ENCODE results near the gene DCAF5. TPM values are rescaled to one million over a fixed set of nuclear protein-coding genes. Genes with fewer than 3 reads are reported as not detected.
A peak's percentile ranks its signal among the peaks of the same experiment; 100 is the strongest.

DCAF5 gene
- total and polyA plus RNA-seq, 4 experiments from 2014 or later = 54.4 to 75.7 (median 71.4) TPM

DNA sequence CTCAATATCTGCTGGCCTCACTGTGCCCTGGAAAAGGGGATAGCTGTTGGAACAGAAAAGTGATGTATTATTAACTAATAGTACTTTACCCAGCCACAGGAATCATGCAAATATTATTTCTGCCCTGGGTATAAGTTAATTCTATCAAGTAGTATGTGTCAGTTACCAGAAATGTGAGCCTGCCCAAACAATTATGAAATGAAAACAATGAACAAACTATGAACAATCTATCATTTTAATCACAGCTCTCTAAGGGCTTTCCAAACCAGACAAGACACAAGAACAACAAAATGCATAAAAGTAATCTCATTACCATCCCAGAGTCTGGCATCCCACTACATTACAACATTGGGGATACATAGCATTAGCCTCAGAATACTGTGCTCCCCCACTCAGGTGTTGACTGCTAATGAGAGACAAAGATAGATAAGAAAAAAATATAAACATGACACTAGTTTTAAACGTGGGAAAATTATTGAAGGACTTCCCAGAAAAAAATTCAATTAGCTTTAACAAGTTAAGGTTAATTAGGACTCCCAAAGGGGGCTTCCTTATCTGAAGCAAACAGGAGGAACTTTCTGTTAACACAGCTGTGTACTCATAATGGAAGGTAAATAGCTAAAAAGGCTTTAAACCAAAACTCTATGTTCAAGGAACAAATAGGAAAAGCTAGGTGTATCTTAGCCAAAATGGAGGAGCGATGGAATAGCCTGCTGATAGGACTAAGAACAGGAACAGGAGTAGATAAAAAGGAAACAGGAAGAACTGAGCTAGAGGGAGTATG is 3.3 kb downstream of the DCAF5 start:
- Mint-ChIP-seq H3K36me3 (peaks cover 22 to 41% of the 10 kb centered on the region in 2 donors), H3K27me3 (peaks cover 0 to 2% of the 10 kb centered on the region in 2 donors), H3K4me1 (peaks cover 43 to 68% (median 54%) of the 10 kb centered on the region in 4 donors), H3K9me3 (peaks cover 0 to 5% (median 0%) of the 10 kb centered on the region in 8 donors), H3K4me3 (peak overlapping the region; percentile 54 to 97 (median 80)), H3K27ac (peak overlapping the region in 6 of 7 donors; percentile 3 to 91 (median 64))
- H3K4me3 ChIP-seq (ENCODE audit: low read length in 2 of 2) = no peak overlapping the region
- intact Hi-C loops (cut with micrococcal nuclease) = loop anchor here (5.0 kb wide), 3 partner anchors 93 to 1907 kb away; partner anchors contain the start of genes PALS1 and SUSD6
- H3K4me1 ChIP-seq (ENCODE audit: insufficient read depth, low read length) = peaks cover 63% of the 10 kb centered on the region
- ChIA-PET CTCF (ENCODE audit: partially characterized antibody) (interaction anchor here (1.4 to 5.6 kb wide), 4 partner anchors 17 to 47 kb away, joined by 3 to 53 read pairs (median 16); partner anchors contain the start of gene EXD2), POLR2A (ENCODE audit: partially characterized antibody) (interaction anchor here (0.9 to 1.1 kb wide), 2 partner anchors 17 to 248 kb away, joined by 4 to 5 read pairs; partner anchors contain the start of genes ERH and SLC39A9)
- H3K9me3 ChIP-seq (ENCODE audit: control insufficient read depth in 1 of 2, low read length in 2 of 2) = no peaks in the 10 kb centered on the region
- H3K36me3 ChIP-seq (ENCODE audit: insufficient read depth, low read length) = peaks cover 8% of the 10 kb centered on the region
- no peaks in the 10 kb centered on the region for H3K27me3 ChIP-seq (ENCODE audit: insufficient read depth, low read length)
- no peak for DNase-seq
- H3K27ac ChIP-seq (ENCODE audit: low read depth, low read length) = no peak overlapping the region

DNA sequence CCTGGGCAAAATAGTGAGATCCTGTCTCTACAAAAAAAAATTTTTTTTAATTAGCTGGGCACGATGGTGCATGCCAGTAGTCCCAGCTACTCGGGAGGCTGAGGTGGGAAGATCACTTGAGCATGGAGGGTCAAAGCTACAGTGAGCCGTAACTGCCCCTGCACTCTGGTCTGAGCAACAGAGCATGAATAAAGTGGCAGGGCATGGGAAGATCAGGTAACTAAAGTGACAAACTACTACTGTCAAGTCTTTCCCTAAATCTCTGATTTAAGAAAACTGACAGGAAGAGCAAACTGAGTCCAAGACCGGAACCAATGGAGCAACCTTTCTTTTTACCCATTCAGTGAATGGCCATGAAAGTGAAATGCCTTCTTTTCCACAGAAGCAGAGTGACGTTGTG is 10.8 kb downstream of the DCAF5 start:
- CTCF ChIA-PET (ENCODE audit: partially characterized antibody) = interaction anchor here (1.0 to 3.8 kb wide), 2 partner anchors 9 to 13 kb away, joined by 4 to 24 read pairs; no protein-coding TSS in a partner anchor

GRCh38 chr14:69141550-69141949 is 11.4 kb downstream of the DCAF5 start:
- H3K4me1 Mint-ChIP-seq = peaks cover 33 to 69% (median 50%) of the 10 kb centered on the region in 4 donors
- no peak overlapping the region for H3K4me3 Mint-ChIP-seq
- ChIA-PET POLR2A (ENCODE audit: partially characterized antibody) (no interaction called here), CTCF (ENCODE audit: partially characterized antibody) (interaction anchor here (0.6 to 3.8 kb wide), 3 partner anchors 9 to 12 kb away, joined by 3 to 24 read pairs (median 4); no protein-coding TSS in a partner anchor)
- H3K9me3 Mint-ChIP-seq = no peaks in the 10 kb centered on the region
- H3K27me3 Mint-ChIP-seq = no peaks in the 10 kb centered on the region
- Histone ChIP-seq H3K27ac (ENCODE audit: low read depth, low read length) (no peak overlapping the region), H3K4me1 (ENCODE audit: insufficient read depth, low read length) (peaks cover 31% of the 10 kb centered on the region), H3K27me3 (ENCODE audit: insufficient read depth, low read length) (no peaks in the 10 kb centered on the region), H3K36me3 (ENCODE audit: insufficient read depth, low read length) (no peaks in the 10 kb centered on the region), H3K9me3 (ENCODE audit: control insufficient read depth in 1 of 2, low read length in 2 of 2) (no peaks in the 10 kb centered on the region), H3K4me3 (ENCODE audit: low read length in 2 of 2) (no peak overlapping the region)
- intact Hi-C loops (cut with micrococcal nuclease) = no loop called here
- H3K27ac Mint-ChIP-seq = peak overlapping the region in 1 of 7 donors; percentile 72
- peaks cover 8 to 40% of the 10 kb centered on the region in 2 donors for H3K36me3 Mint-ChIP-seq
- DNase-seq = no peak

More for the DNA sequence above, 10.8 kb downstream of the DCAF5 start:
- intact Hi-C loops (cut with micrococcal nuclease) = no loop called here
- POLR2A ChIA-PET (ENCODE audit: partially characterized antibody) = no interaction called here
- Mint-ChIP-seq H3K9me3 (no peaks in the 10 kb centered on the region), H3K4me1 (peaks cover 33 to 74% (median 53%) of the 10 kb centered on the region in 4 donors), H3K4me3 (no peak overlapping the region), H3K36me3 (peaks cover 8 to 40% of the 10 kb centered on the region in 2 donors), H3K27me3 (no peaks in the 10 kb centered on the region), H3K27ac (peak overlapping the region in 1 of 7 donors; percentile 47)
- Histone ChIP-seq H3K27me3 (ENCODE audit: insufficient read depth, low read length) (no peaks in the 10 kb centered on the region), H3K27ac (ENCODE audit: low read depth, low read length) (no peak overlapping the region), H3K4me3 (ENCODE audit: low read length in 2 of 2) (no peak overlapping the region), H3K36me3 (ENCODE audit: insufficient read depth, low read length) (no peaks in the 10 kb centered on the region), H3K4me1 (ENCODE audit: insufficient read depth, low read length) (peaks cover 37% of the 10 kb centered on the region), H3K9me3 (ENCODE audit: control insufficient read depth in 1 of 2, low read length in 2 of 2) (no peaks in the 10 kb centered on the region)
- DNase-seq = no peak

DNA sequence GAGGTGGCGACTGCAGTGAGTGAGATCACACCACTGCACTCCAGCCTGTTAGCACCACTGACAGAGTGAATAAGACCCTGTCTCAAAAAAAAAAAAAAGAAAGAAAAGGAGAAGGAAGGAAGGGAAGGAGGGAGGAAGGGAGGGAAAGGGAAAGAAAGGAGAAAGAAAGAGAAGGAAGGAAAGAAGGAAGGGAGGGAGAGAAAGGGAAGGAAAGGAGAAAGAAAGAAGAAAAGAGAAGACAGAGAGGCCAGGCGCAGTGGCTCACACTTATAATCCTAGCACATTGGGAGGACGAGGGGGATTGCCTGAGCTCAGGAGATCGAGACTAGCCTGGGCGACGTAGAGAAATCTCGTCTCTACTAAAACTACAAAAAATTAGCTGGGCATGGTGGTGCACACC is 13.2 kb downstream of the DCAF5 start:
- intact Hi-C loops (cut with micrococcal nuclease) = no loop called here
- POLR2A ChIA-PET (ENCODE audit: partially characterized antibody) = no interaction called here

GRCh38 chr14:69137843-69138535 is 14.9 kb downstream of the DCAF5 start:
- Mint-ChIP-seq H3K4me3 (peak overlapping the region in 2 of 8 donors; percentile 3 to 8), H3K9me3 (no peaks in the 10 kb centered on the region), H3K27me3 (no peaks in the 10 kb centered on the region), H3K4me1 (peaks cover 44 to 77% (median 59%) of the 10 kb centered on the region in 4 donors), H3K36me3 (peaks cover 8 to 37% of the 10 kb centered on the region in 2 donors), H3K27ac (peak overlapping the region in 1 of 7 donors; percentile 27)
- DNase-seq = no peak
- Histone ChIP-seq H3K27ac (ENCODE audit: low read depth, low read length) (no peak overlapping the region), H3K9me3 (ENCODE audit: control insufficient read depth in 1 of 2, low read length in 2 of 2) (no peaks in the 10 kb centered on the region), H3K4me1 (ENCODE audit: insufficient read depth, low read length) (peaks cover 38% of the 10 kb centered on the region), H3K4me3 (ENCODE audit: low read length in 2 of 2) (no peak overlapping the region), H3K36me3 (ENCODE audit: insufficient read depth, low read length) (no peaks in the 10 kb centered on the region), H3K27me3 (ENCODE audit: insufficient read depth, low read length) (no peaks in the 10 kb centered on the region)
- intact Hi-C loops (cut with micrococcal nuclease) = no loop called here
- ChIA-PET CTCF (ENCODE audit: partially characterized antibody) (interaction anchor here (1.4 kb wide), 1 partner anchor 9 kb away, joined by 8 read pairs; no protein-coding TSS in a partner anchor), POLR2A (ENCODE audit: partially characterized antibody) (interaction anchor here (1.3 kb wide), 1 partner anchor 8 kb away, joined by 7 read pairs; no protein-coding TSS in a partner anchor)

More for the DNA sequence above, 13.2 kb downstream of the DCAF5 start:
- H3K27ac Mint-ChIP-seq = peak overlapping the region in 1 of 7 donors; percentile 47
- no peak for DNase-seq
- Histone ChIP-seq H3K4me1 (ENCODE audit: insufficient read depth, low read length) (peaks cover 31% of the 10 kb centered on the region), H3K27me3 (ENCODE audit: insufficient read depth, low read length) (no peaks in the 10 kb centered on the region), H3K27ac (ENCODE audit: low read depth, low read length) (no peak overlapping the region), H3K9me3 (ENCODE audit: control insufficient read depth in 1 of 2, low read length in 2 of 2) (no peaks in the 10 kb centered on the region), H3K4me3 (ENCODE audit: low read length in 2 of 2) (no peak overlapping the region), H3K36me3 (ENCODE audit: insufficient read depth, low read length) (no peaks in the 10 kb centered on the region)
- H3K9me3 Mint-ChIP-seq = no peaks in the 10 kb centered on the region
- no peak overlapping the region for H3K4me3 Mint-ChIP-seq
- no peaks in the 10 kb centered on the region for H3K27me3 Mint-ChIP-seq
- peaks cover 33 to 69% (median 49%) of the 10 kb centered on the region in 4 donors for H3K4me1 Mint-ChIP-seq
- H3K36me3 Mint-ChIP-seq = peaks cover 8 to 34% of the 10 kb centered on the region in 2 donors
- CTCF ChIA-PET (ENCODE audit: partially characterized antibody) = interaction anchor here (0.7 to 3.8 kb wide), 2 partner anchors 10 to 72 kb away, joined by 6 to 24 read pairs; no protein-coding TSS in a partner anchor

GRCh38 chr14:69137416-69137815 is 15.5 kb downstream of the DCAF5 start:
- Mint-ChIP-seq H3K36me3 (peaks cover 8 to 31% of the 10 kb centered on the region in 2 donors), H3K27me3 (no peaks in the 10 kb centered on the region), H3K4me3 (no peak overlapping the region), H3K9me3 (no peaks in the 10 kb centered on the region), H3K27ac (peak overlapping the region in 4 of 7 donors; percentile 3 to 81 (median 20)), H3K4me1 (peaks cover 43 to 77% (median 58%) of the 10 kb centered on the region in 4 donors)
- DNase-seq = no peak
- Histone ChIP-seq H3K36me3 (ENCODE audit: insufficient read depth, low read length) (no peaks in the 10 kb centered on the region), H3K9me3 (ENCODE audit: control insufficient read depth in 1 of 2, low read length in 2 of 2) (no peaks in the 10 kb centered on the region), H3K27ac (ENCODE audit: low read depth, low read length) (no peak overlapping the region), H3K4me3 (ENCODE audit: low read length in 2 of 2) (no peak overlapping the region), H3K4me1 (ENCODE audit: insufficient read depth, low read length) (peaks cover 38% of the 10 kb centered on the region), H3K27me3 (ENCODE audit: insufficient read depth, low read length) (no peaks in the 10 kb centered on the region)
- intact Hi-C loops (cut with micrococcal nuclease) = no loop called here
- ChIA-PET CTCF (ENCODE audit: partially characterized antibody) (interaction anchor here (1.4 kb wide), 1 partner anchor 8 kb away, joined by 8 read pairs; no protein-coding TSS in a partner anchor), POLR2A (ENCODE audit: partially characterized antibody) (interaction anchor here (1.3 kb wide), 1 partner anchor 9 kb away, joined by 7 read pairs; no protein-coding TSS in a partner anchor)
